ENCODE data around the gene KRT15. TPM values are rescaled to one million over a fixed set of nuclear protein-coding genes. Genes with fewer than 3 reads are reported as not detected.

KRT15 gene
- total RNA-seq, 4 donors from 2014 or later, result 0.42 to 4.2 (median 0.78) TPM; not detected in 1

DNA sequence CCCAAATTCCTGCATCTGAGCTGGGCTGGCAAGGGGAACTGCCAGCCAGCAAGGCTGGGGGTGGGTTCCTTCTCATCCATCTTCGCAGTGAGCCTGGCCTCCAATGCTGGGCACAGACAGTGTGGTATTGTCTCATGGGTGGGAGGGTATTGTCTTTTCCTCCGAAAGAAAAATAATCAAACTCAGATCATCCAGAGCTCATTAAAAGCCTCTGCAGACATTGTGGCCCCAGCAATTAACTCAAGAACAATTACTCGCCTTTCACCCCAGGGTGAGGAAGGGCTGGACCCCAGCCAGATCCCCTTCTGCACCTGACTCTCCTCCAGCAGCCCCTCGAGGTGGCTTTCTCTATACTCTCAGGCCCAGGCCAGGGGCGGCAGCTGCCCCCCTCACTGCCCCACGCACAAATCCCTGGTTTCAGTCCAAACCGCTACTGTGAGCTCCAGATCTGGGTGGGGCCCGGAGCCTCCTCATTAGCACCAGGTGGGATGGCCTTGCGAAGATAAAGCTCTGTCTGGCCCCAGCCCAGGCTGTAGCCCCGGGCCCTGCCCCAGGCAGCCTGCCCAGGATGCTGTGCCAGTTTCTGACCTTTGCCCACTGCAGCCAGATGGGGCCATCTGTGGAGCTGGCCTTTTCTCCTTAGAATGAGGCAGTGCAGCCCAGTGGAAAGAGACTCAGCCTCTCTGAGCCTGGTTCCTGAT, 2.3 kb upstream of the KRT15 start:
- Histone ChIP-seq H3K27ac (peak overlapping the region in 1 of 4 donors; percentile 52), H3K4me1 (peaks cover 0 to 14% (median 0%) of the 10 kb centered on the region in 4 donors), H3K36me3 (no peaks in the 10 kb centered on the region), H3K9me3 (no peaks in the 10 kb centered on the region), H3K27me3 (no peaks in the 10 kb centered on the region), H3K4me3 (no peak overlapping the region)
- TF ChIP-seq, protein P1, sequence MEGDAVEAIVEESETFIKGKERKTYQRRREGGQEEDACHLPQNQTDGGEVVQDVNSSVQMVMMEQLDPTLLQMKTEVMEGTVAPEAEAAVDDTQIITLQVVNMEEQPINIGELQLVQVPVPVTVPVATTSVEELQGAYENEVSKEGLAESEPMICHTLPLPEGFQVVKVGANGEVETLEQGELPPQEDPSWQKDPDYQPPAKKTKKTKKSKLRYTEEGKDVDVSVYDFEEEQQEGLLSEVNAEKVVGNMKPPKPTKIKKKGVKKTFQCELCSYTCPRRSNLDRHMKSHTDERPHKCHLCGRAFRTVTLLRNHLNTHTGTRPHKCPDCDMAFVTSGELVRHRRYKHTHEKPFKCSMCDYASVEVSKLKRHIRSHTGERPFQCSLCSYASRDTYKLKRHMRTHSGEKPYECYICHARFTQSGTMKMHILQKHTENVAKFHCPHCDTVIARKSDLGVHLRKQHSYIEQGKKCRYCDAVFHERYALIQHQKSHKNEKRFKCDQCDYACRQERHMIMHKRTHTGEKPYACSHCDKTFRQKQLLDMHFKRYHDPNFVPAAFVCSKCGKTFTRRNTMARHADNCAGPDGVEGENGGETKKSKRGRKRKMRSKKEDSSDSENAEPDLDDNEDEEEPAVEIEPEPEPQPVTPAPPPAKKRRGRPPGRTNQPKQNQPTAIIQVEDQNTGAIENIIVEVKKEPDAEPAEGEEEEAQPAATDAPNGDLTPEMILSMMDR (IDR thresholded peaks at IDR 0.05), result no peak
- TF ChIP-seq POLR2A (IDR thresholded peaks at IDR 0.05) (no peak), EP300 (IDR thresholded peaks at IDR 0.05) (no peak)
- no peak for DNase-seq (ENCODE audit: low spot score in 2 of 2)
- WGBS, 2 donors, result 43 to 48% methylated on average over 8 to 10 of the region's 10 CpGs

DNA sequence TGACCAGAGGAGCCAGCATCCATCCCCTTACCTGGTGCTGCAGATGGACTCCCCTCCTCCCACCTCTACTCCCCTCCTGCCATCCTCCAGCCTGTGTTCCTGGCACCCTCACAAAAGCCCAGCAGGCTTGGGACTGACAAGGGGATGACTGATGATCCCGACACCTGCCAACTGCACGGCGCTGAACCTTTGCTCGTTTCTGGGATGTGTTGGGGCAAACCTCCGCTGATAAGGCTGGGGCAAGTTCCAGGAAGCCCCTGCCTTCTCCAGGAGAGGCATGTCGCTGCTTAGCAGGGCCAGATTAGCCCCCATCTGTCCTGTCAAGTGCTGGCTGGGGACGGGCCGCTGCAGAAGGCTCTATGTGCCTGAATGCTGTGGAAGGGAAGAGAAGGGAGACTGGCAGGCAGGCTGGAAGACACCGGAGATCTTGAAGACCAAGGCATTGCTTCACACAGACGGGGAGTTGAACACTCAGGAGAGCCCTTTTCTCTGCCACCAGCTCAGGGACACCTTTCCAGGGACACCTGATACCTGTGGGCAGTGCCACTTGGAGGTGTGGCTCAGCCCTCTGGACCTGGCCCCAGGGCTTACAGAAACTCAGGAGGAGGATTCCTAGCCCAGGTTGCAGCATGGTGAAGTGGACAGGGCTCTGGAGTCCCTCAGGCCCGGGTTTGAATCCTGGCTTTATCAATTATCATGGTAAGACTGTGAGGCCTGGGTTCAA, 973 bp upstream of the KRT15 start:
- no peak for DNase-seq (ENCODE audit: low spot score in 2 of 2)
- no peak overlapping the region for H3K4me3 ChIP-seq
- TF ChIP-seq POLR2A (IDR thresholded peaks at IDR 0.05) (no peak), EP300 (IDR thresholded peaks at IDR 0.05) (no peak)
- TF ChIP-seq, protein P1 (IDR thresholded peaks at IDR 0.05), result no peak
- no peaks in the 10 kb centered on the region for H3K27me3 ChIP-seq
- H3K27ac ChIP-seq, result no peak overlapping the region
- H3K4me1 ChIP-seq, result peaks cover 0 to 14% (median 0%) of the 10 kb centered on the region in 4 donors
- WGBS, 2 donors, result 69 to 71% methylated on average over 10 to 11 of the region's 11 CpGs
- no peaks in the 10 kb centered on the region for H3K9me3 ChIP-seq
- no peaks in the 10 kb centered on the region for H3K36me3 ChIP-seq

DNA sequence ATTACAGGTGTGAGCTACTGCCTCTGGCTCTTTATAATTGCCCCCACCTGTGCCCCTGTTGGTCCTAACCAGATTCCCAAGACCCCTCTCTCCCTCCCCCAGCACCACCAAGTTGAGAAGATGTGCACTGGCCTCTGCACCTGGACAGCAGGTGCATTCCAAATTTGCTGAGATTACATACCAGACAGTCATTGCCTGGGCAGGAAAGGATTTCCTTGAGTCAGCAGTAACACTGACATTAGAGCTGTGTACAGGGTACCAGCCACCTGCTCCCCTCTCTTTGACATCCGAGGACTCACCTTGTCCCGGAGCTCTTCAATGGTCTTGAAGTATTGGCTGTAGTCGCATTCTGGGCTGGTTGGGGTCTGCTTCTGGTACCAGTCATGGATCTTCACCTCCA, 659 bp downstream of the KRT15 start:
- H3K27me3 ChIP-seq, result no peaks in the 10 kb centered on the region
- no peak for DNase-seq (ENCODE audit: low spot score in 2 of 2)
- H3K36me3 ChIP-seq, result no peaks in the 10 kb centered on the region
- no peak overlapping the region for H3K27ac ChIP-seq
- TF ChIP-seq, protein P1 (IDR thresholded peaks at IDR 0.05), result no peak
- no peak for TF ChIP-seq POLR2A (IDR thresholded peaks at IDR 0.05)
- no peak for TF ChIP-seq EP300 (IDR thresholded peaks at IDR 0.05)
- H3K4me3 ChIP-seq, result no peak overlapping the region
- WGBS, 2 donors, result 93 to 95% methylated on average over 3 of the region's 3 CpGs
- no peaks in the 10 kb centered on the region for H3K9me3 ChIP-seq
- H3K4me1 ChIP-seq, result peaks cover 0 to 22% (median 0%) of the 10 kb centered on the region in 4 donors

DNA sequence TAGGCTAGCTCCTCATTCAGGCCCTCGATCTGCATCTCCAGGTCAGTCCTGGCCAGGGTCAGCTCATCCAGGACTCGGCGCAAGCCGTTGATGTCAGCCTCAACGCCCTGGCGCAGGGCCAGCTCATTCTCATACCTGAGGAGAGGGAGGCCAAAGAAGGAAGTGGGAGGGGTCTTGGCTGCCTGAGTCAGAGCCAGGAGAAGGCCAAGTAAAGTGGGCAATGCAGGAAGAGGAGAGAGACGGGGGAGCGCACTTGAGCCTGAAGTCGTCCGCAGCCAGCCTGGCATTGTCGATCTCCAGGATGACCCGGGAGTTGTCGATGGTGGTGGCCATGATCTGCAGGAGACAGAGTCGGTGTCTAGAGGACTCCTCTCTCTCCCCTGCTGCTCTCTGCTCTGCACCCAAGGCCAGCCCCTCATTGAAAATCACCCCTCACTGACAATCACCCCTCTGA, 1.8 kb downstream of the KRT15 start:
- H3K4me1 ChIP-seq, result peaks cover 0 to 28% (median 0%) of the 10 kb centered on the region in 4 donors
- no peak overlapping the region for H3K4me3 ChIP-seq
- TF ChIP-seq, protein P1 (IDR thresholded peaks at IDR 0.05), result no peak
- no peak for TF ChIP-seq EP300 (IDR thresholded peaks at IDR 0.05)
- no peak for TF ChIP-seq POLR2A (IDR thresholded peaks at IDR 0.05)
- H3K36me3 ChIP-seq, result no peaks in the 10 kb centered on the region
- DNase-seq (ENCODE audit: low spot score in 2 of 2), result no peak
- no peak overlapping the region for H3K27ac ChIP-seq
- 89 to 91% methylated on average over 14 of the region's 14 CpGs for WGBS, 2 donors
- no peaks in the 10 kb centered on the region for H3K27me3 ChIP-seq
- H3K9me3 ChIP-seq, result no peaks in the 10 kb centered on the region

Measured in tibial nerve (tissue), 4 donors.